ENCODE data around the gene LGI4.

The LGI4 gene

DNA sequence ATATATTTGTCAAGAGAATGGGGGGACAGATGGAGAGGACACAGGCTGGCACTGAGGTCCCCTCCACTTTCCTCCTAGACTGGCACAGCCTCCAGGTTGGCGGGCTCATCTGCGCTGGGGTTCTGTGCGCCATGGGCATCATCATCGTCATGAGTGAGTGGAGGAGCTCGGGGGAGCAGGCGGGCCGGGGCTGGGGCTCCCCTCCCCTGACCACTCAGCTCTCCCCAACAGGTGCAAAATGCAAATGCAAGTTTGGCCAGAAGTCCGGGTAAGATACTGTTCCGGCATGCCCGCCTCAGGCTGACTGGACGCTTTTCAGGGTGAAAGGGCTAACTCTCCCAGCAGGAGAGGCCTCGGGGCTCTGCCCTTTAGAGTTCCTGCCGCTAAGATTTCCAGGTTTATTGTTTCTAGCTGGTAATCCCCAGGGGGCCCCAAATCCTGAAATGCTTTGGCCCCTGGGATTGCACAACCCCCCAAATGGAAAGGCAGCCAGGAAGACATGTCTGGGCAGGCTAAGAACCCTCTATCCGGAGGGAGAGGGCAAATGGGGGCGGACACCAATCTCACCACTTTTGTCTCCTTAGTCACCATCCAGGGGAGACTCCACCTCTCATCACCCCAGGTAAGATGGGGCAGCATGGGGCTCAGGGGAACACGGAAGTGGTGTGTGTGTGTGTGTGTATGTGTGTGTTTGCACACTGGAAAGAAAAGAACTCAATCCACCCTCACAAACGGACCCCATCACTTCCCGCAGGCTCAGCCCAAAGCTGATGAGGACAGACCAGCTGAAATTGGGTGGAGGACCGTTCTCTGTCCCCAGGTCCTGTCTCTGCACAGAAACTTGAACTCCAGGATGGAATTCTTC, 11.9 kb downstream of the LGI4 start:
- DNase-seq = no peak

DNA sequence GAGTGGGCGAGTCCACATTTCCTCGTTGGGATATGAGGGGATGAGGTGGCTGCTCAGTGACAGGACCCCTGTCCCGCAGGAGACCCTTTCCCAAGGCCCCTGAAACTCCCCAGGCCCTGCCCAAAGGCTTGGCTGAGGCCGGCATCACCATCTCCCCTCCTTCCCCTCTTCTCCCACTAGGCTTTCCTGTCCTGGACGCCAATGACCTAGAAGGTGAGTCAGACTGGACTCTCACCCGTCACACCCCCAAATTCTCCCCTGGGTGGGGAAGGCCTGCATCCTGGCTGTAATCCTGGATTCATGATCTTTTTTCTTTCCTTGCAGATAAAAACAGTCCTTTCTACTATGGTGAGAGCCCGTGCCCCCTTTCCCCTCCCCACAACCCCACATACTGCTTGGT, 14.0 kb downstream of the LGI4 start:
- DNase-seq = no peak

DNA sequence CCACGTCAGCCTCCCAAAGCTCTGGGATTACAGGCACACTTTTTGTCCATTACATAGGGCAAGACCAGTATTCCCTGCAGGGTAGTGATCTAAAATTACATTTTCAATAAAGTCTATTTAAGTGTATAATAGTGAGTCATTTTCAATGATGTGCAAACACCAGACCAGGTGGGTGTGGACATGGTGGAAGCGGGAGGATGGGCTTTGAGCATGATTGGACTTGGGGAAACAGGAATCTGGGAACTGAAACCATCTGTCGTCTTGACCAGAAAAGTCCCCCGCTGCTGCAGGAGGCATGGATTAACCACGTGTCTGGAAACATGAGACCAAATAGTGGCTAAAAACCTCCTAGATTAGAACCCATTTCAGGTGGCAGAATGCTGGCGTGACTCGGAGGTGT, 14.4 kb downstream of the LGI4 start:
- no peak for DNase-seq

DNA sequence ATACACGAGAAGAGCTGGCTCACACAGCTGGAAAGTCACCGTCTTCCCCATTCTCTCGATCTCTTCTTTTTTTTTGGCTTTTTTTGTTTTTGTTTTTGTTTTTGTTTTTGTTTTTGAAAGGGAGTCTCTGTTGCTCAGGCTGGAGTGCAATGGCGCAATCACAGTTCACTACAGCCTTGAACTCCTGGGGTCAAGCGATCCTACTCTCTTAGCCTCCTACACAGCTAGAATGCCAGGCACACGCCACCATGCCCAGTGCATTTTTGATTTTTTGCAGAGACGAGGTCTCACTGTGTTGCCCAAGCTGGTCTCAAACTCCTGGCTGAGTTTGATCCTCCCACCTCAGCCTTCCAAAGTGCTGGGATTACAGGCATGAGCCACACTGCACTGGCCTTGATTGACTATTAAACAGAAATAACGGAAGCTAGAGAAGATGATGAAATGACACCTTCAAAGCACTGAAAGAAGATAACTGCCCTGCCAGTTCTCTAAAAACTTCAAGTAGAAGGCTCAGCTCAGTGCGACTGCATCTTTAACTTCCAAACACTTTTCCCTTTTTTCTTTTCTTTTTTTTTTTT, 15.2 kb downstream of the LGI4 start:
- no peak for DNase-seq

DNA sequence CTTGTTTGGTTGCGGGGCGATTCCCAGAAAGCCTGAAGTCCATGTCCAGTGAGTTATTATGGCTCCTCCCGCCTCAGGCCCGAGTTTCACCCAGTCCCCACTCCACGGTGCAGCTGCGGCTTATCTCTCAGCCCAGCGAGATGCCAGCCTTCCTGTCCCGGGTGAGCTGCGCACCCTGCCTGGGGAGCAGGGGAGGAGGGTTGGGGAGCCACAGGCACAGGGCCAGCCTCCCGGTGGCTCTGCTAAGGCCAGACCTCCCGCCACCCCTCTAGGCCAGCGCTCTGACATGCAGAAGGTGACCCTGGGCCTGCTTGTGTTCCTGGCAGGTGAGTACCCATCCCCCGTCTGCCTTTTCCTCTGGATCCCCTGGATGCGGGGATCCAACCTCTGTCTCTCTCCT, 15.8 kb downstream of the LGI4 start:
- no peak for DNase-seq

DNA sequence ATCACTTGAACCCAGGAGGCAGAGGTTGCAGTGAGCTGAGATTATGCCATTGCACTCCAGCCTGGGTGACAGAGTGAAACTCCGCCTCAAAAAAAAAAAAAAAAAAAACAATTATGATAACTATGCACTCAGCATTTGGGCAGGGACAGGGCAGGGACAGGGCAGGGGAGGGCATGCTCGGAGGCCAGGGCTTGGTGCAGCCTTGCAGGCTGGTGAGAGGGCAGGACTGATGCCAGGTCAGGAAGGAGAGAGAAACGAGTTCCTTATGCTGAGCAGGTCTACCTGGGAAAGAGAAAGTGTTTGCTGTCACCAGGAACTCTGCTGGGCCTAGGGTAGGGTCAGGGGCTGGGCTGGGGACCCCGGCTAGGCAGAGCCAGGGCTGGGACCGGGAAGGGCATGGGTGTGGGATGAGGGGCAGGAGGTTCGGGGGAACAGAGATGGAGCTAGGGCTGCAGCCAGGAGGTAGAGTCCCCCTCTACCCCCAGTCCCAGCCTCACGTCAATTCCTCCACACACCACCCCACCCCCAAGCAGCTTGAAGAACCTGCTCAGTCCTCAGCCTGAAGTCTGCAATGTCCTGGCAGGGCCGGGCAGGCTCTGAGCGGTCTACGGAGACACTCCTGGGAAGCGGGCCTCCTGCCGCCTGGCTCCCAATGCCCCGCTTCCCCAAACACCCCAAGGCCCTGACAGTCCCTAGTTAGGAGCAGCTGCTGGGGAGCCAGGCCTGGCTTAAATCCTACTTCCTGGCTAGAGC, 16.4 kb downstream of the LGI4 start:
- DNase-seq = no peak

DNA sequence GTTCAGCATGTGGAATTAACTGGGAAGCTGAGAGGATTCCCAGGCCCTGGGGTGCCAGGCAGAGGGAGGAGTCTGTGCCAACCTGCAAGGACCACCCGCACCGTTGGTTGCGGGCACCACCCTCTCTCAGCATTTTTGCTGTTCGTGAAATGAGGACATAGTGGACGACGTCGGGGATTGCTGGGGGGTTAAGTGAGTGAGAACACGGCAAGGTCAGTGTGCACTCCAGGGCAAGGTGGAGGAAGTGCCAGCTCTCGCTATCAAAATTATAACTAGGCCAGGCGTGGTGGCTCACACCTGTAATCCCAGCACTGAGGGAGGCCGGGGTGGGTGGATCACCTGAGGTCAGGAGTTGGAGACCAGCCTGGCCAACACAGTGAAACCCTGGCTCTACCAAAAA, 17.1 kb downstream of the LGI4 start:
- DNase-seq = no peak

DNA sequence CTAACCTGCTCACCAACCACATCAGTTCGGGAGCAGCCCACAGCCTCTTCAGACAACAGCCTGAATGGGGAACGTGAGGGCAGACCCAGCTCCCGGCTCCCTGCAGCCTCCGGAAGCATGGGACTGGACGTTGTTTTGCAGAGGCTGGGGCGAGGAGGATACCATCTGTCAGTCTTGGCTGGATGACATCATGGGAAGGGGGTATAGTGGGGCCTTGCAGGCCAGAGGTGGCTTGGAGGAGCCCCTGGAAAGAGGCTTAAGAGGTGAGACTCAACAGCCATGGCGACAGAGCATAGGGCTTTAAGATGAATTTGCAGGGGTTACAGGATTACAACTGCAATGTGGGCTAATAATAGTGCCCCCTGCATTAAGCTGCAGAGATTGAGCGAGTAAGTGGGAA, 17.7 kb downstream of the LGI4 start:
- no peak for DNase-seq

DNA sequence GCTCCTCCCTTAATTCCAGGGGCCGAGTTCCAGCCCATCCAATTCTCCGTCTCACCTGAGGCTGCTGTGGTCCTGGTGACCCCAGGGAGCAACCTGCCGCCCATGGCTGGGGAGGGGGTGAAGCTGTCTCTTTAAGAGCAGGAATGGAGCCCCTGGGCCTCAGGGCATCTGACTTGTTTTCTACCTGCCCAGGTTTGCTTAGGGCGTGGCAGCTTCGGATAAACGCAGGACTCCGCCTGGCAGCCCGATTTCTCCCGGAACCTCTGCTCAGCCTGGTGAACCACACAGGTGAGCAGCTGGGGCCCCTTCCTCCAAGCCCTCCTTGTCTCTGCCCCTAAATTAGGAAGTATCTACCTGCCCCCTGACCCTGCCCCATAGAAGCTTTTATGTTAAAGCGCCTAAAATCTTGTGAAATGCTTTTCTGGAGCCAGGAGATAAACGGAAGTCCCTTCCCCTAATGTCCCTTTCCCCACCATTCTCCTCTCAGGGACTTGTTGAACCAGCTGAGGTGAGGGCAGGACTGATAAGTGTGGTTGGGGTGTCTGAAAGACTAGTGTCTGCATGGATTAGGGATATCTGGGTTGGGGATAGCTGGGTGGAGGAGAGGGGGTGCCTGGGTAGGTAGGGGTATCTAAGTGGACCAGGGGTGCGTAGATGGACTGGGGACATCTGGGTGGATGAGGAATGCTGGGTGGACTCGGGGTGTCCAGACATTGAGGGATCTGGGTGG, 18.6 kb downstream of the LGI4 start:
- no peak for DNase-seq

DNA sequence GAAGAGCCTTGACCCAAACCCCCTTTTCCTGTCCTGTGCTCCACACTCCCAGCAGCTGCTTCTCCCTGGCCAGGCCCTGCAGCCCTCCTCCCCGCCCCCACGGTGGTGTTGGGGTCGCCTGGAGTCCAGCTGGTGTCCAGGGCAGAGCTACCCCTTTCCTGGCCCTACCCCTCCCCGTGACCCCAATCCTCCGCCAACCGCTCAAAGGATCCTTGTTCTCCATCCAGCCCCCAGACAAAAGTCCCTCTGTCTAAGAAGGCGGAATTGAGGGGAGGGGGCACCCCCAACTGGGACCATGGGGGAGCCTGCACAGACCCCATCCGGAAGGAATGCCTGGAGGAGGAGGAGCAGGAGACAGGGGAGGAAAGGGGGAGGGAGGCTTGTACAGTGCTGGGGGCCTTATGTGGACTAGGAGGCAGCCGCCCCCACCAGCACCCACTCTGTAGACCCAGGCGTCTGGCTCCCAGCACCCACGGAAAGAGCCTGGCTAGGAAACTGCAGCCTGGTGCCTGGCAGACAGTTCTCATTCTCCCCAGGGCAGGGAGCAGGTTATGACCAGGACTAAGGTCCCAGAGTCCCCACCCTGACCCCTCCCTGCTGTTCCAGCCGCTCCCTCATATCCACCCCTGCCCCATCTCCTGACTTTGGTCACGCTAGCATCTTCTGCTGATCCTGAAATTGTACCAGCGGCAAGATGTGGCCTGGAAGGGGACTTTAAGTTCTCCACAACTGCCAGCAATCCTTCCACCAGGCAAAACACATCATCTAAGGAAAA, 19.5 kb downstream of the LGI4 start, which contains the start of gene FXYD3:
TSS of gene FXYD3 (plus strand) at position 647 of the 775 bp plus-strand sequence. CDS start 3,554 bp downstream, outside the sequence.
- DNase-seq = no peak

DNA sequence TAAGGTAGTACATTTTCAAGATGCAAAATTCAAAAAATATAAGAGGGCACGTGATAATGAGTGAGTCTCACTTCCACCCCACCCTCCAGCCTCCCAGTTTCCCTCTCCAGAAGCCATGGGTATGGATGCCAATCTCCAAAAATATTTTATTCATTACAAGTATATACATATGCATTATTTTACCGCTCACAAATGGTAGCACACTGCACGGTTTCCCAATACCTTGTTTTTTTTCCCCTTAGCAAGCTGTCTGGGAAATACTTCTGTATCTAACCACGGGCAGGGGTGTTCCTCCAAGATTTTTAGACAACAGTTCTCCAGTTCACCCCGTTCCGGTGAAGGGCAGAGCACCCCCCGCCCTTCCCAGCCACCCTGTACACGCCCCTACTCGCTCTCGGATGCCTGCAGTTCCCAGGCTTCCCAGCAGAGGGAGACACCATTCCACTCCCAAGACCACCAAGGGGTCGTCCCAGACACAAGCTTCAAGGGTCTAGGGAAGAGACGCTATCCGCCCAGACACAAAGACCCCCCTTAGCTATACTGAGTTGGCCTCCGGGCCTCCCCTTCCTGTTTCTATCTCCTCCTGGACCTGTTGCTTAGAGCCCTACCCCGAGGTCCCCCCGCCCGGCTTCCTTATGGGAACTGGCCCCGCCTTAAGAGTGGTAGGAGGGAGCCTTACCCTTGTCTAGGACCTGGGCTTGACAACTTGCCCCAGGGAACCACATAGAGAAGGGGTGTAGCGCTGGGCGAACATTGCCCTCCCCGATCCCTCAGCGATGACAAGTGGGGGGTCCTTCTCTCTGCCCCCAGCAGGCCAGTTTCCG, 20.3 kb downstream of the LGI4 start:
- DNase-seq = peak; percentile 69

DNA sequence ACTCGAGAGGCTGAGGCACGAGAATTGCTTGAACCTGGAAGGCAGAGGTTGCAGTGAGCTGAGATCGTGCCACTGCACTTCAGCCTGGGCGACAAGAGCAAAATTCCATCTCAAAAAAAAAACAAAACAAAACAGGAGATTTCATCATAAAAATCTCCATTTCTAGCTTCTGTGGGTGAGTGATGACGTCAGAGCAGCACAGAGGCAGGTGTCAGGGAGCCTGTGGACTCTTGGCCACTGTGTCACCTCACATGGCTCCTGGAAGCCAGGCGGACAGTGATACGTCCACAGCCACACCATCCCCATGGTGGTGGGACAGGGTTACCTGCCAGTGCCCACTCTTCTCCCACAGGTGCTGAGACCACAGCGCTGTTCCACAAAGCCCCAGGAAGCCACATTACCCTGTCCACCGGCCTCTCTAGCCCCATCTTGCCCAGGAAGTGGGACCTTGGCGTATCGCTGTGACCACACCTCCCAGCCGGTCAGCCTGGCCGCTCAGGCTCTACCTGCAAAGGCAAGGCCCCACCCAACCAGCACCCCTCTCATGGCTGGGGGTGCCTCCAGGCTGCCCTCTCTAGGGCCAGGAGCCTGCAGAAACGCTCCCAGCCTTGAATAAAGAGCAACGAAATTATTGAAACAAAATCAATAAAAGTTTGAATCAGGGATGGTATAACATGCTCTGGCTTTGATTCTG, 21.7 kb downstream of the LGI4 start:
- DNase-seq = no peak

DNA sequence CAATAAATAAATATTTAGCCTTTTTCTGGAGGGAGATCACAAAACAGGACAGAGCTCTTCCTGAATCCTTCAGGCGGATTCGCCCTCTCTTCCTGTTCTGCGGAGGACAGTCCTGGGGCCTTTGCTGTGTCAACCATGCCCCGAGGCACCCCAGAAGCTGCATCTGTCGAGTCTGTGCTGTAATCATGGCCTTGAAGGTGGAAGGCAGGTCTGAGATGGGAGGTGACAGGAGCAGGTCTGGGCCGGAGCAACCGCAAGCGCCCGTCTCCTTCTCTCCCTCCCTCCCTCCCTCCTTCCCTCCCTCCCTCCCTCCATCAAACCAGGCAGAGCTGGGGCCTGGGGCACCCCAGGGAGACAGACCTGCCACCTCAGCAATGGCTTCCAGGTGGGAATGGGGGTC, 23.9 kb downstream of the LGI4 start:
- no peak for DNase-seq

DNA sequence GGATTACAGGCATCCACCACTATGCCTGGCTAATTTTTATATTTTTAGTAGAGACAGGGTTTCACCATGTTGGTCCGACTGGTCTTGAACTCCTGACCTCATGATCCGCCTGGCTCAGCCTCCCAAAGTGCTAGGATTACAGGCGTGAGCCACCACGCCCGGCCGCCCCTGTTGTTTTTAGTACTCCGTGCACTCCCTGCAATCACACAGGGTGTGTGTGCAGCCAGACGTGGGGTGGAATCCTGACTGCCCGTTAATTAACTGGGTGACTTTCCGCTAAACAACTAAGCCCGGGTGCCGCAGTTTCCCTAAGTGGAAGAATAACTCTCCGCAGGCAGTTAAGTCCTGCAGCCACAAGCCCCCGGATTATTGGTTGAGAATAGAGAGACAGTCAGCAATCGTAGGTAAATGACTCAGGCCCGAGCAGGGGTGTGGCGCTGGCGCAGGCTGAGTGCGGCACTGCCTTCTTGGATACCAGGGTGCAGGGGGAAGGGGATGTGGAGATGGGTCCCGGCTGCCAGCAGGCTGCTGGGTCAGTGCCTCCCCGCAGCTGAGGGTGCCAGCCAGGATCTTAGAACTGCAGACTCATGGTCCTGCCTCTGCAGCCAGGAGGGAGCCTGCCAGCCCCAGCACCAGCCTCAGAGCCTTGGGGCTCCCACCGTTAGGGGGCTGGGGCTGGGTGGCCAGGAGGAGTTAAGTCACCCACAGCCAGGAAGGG, 25.3 kb downstream of the LGI4 start:
- no peak for DNase-seq

DNA sequence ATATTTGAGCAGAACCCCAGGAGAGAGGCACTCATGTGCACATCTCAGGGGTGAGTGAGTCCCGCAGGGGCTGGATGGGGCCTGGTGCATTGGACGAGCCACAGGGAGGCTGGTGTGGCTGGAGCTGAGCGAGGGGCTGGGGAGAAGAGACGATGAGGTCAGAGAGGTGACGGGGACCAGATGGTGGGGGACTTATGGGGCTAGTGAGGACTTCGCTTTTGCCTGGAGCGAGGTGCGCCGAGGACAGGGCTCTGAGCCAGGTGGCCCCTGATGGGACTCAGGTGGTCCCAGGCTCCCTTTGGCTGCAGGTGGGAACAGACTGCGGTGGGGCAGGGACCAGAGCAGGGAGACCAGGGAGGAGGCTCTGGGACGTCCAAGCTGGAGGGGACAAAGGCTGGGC, 26.1 kb downstream of the LGI4 start:
- no peak for DNase-seq

DNA sequence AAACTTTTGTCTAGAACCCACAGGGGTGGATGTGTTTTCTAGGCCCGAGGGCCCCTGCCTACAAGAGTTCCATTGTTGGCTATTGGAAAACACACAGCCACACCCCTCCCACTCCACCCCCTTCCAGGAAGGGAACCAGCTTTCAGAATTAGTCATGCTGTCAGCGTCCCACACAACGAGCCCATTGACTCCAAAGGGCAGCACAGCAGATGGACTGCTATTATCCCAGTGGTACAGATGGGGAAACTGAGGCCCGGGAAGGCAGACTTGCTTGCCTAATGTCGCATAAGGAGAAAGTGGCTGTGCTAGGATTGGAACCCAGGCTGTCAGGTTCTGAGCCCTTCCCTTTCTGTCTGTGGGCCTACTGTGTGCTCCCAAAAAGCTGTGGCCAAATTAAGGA, 27.3 kb downstream of the LGI4 start:
- no peak for DNase-seq

DNA sequence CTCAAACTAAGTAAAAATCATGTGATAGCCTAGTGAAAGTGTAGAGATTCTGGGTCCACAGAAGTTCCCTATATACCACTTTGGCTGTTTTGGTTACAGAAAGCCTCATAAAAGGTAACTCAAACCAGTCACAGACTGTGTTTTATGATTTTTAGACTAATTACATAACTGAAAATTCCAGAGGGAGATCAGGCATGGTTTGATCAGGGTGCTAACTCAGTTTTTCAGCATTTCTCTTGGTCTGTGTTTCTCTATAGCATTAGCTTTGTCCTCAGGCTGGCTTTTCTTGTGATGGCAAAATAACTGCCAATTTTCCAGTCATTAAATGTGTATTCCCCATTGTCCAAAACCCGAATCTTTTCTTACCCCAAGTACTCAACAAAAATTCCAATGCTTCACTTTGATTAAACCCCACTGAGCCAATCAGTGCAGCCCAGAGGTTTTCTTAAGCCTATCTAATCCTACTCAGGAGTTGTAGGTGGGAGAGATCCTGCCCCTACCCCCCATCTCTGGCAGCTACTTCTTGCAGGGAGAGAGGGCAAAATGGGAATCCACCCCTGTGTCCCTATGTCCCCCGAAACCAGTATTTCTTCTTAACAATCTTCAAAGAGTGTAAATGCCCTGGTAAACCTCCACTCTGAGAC, 27.8 kb downstream of the LGI4 start:
- no peak for DNase-seq

DNA sequence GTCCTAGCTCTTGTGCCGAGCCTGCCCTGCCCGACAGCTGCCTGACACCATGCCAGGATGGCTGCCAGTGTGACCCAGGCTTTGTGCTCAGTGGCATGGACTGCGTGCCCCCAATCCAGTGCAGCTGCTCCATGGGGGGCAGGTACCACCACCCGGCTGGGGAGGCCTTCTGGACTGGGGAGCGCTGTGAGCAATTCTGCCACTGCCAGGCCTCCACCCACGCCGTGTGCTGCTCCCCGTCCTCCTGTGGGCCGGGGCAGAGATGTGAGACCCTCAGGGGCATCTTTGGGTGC, 28.6 kb downstream of the LGI4 start:
- DNase-seq = no peak

DNA sequence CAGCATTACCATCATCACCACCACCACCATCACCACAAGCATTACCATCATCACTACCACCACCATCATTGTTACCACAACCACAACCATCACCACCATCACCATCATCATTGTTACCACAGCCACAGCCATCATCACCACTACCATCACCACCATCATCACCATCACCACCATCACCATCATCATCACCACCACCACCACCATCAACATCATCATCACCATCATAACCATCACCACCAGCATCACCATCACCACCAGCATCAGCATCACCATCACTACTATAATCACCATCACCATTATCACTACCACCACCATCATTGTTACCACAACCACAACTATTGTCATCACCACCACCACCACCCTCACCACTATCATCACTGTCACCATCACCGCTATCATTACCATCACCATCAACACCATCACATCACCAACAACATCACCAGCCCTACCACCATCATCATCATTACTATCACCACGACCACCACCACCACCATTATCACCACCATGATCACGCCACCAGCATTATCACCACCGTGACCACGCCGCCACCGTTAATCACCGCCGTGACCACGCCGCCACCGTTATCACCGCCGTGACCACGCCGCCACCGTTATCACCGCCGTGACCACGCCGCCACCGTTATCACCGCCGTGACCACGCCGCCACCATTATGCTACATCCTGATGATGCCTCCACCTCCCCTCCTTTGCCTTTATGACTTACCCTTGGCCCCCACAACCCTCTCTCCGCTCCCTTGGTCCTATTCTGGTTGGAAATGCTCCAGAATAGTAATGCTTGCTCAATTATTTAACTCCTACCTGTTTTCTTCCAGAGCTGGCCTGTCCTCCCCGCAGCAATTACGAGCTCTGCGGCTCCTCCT, 29.2 kb downstream of the LGI4 start:
- no peak for DNase-seq
